ENCODE data around the gene RUNX3. TPM values are rescaled to one million over a fixed set of nuclear protein-coding genes. Genes with fewer than 3 reads are reported as not detected.

The RUNX3 gene
- total RNA-seq, 1 experiment from 2014 or later = 0.28 TPM

GRCh38 chr1:24954631-24955030 lies 24.6 kb upstream of the RUNX3 start:
- no TSS peak for BruUV-seq (replicated peaks)
- Mint-ChIP-seq H3K27me3 (ENCODE audit: unreplicated experiment) (peaks cover 30% of the 10 kb centered on the region), H3K36me3 (ENCODE audit: insufficient read depth, unreplicated experiment) (no peaks in the 10 kb centered on the region), H3K4me3 (ENCODE audit: low read depth, unreplicated experiment) (no peak overlapping the region), H3K9me3 (ENCODE audit: low read depth, unreplicated experiment) (no peaks in the 10 kb centered on the region), H3K27ac (ENCODE audit: unreplicated experiment) (no peak overlapping the region), H3K4me1 (ENCODE audit: low read depth, unreplicated experiment) (peaks cover 6% of the 10 kb centered on the region)
- CTCF ChIA-PET = no interaction called here
- TF ChIP-seq CTCF (IDR thresholded peaks at IDR 0.05; ENCODE audit: unreplicated experiment) = no peak
- DNase-seq = no peak
- intact Hi-C loops (cut with micrococcal nuclease; ENCODE audit: unreplicated experiment) = no loop called here

- CTCF ChIA-PET = no interaction called here
- Mint-ChIP-seq H3K9me3 (ENCODE audit: low read depth, unreplicated experiment) (no peaks in the 10 kb centered on the region), H3K4me1 (ENCODE audit: low read depth, unreplicated experiment) (peaks cover 6% of the 10 kb centered on the region), H3K27ac (ENCODE audit: unreplicated experiment) (no peak overlapping the region), H3K27me3 (ENCODE audit: unreplicated experiment) (peaks cover 25% of the 10 kb centered on the region), H3K4me3 (ENCODE audit: low read depth, unreplicated experiment) (no peak overlapping the region), H3K36me3 (ENCODE audit: insufficient read depth, unreplicated experiment) (no peaks in the 10 kb centered on the region)
- intact Hi-C loops (cut with micrococcal nuclease; ENCODE audit: unreplicated experiment) = no loop called here
- TF ChIP-seq CTCF (IDR thresholded peaks at IDR 0.05; ENCODE audit: unreplicated experiment) = no peak
- DNase-seq = no peak
- BruUV-seq (replicated peaks) = no TSS peak
These were observed 23.9 kb upstream of the RUNX3 start for GRCh38 chr1:24954022-24954421.

- Mint-ChIP-seq H3K27ac (ENCODE audit: unreplicated experiment) (no peak overlapping the region), H3K4me3 (ENCODE audit: low read depth, unreplicated experiment) (no peak overlapping the region), H3K27me3 (ENCODE audit: unreplicated experiment) (peaks cover 25% of the 10 kb centered on the region), H3K36me3 (ENCODE audit: insufficient read depth, unreplicated experiment) (no peaks in the 10 kb centered on the region), H3K4me1 (ENCODE audit: low read depth, unreplicated experiment) (peaks cover 6% of the 10 kb centered on the region), H3K9me3 (ENCODE audit: low read depth, unreplicated experiment) (no peaks in the 10 kb centered on the region)
- no peak for DNase-seq
- CTCF ChIA-PET = no interaction called here
- no peak for TF ChIP-seq CTCF (IDR thresholded peaks at IDR 0.05; ENCODE audit: unreplicated experiment)
- no TSS peak for BruUV-seq (replicated peaks)
- intact Hi-C loops (cut with micrococcal nuclease; ENCODE audit: unreplicated experiment) = no loop called here
These were observed 22.4 kb upstream of the RUNX3 start for GRCh38 chr1:24952413-24952841.

GRCh38 chr1:24951810-24952412 lies 21.8 kb upstream of the RUNX3 start:
- no peak overlapping the region for H3K27ac Mint-ChIP-seq (ENCODE audit: unreplicated experiment)
- H3K4me1 Mint-ChIP-seq (ENCODE audit: low read depth, unreplicated experiment) = peaks cover 6% of the 10 kb centered on the region
- H3K36me3 Mint-ChIP-seq (ENCODE audit: insufficient read depth, unreplicated experiment) = no peaks in the 10 kb centered on the region
- no peak for DNase-seq
- no peak for TF ChIP-seq CTCF (IDR thresholded peaks at IDR 0.05; ENCODE audit: unreplicated experiment)
- CTCF ChIA-PET = no interaction called here
- H3K4me3 Mint-ChIP-seq (ENCODE audit: low read depth, unreplicated experiment) = no peak overlapping the region
- intact Hi-C loops (cut with micrococcal nuclease; ENCODE audit: unreplicated experiment) = no loop called here
- peaks cover 20% of the 10 kb centered on the region for H3K27me3 Mint-ChIP-seq (ENCODE audit: unreplicated experiment)
- H3K9me3 Mint-ChIP-seq (ENCODE audit: low read depth, unreplicated experiment) = no peaks in the 10 kb centered on the region
- no TSS peak for BruUV-seq (replicated peaks)
